HFF-Myc (cell line): ENCODE results near the gene GJA1.

Experiments
- DNase-seq: peaks from one replicate; pipeline ENCODE4 v3.0.0-alpha.2; 2011; ENCODE audit warnings: low read depth; ENCODE audit errors: extremely low read depth
- H3K4me3 ChIP-seq: replicated peaks from 2 replicates; pipeline ENCODE4 v1.5.1; 2011; ENCODE audit warnings: low read depth, mild to moderate bottlenecking, control low read depth, low read length
- CTCF ChIP-seq: IDR thresholded peaks from 2 replicates; pipeline ENCODE4 v1.5.1; 2012; ENCODE audit warnings: mild to moderate bottlenecking, low read depth, low read length, control low read depth; ENCODE audit errors: missing control alignments

GJA1 gene

GRCh38 chr6:121460170-121460569, 24.7 kb downstream of the GJA1 start:
- no peak overlapping the region for H3K4me3 ChIP-seq
- DNase-seq = no peak
- TF ChIP-seq CTCF = no peak

- TF ChIP-seq CTCF = no peak
- no peak overlapping the region for H3K4me3 ChIP-seq
- no peak for DNase-seq
Observed at GRCh38 chr6:121463087-121463486, 27.6 kb downstream of the GJA1 start.

GRCh38 chr6:121465101-121465500, 29.7 kb downstream of the GJA1 start:
- no peak overlapping the region for H3K4me3 ChIP-seq
- no peak for TF ChIP-seq CTCF
- no peak for DNase-seq

GRCh38 chr6:121479486-121480098, 44.1 kb downstream of the GJA1 start:
- no peak for DNase-seq

GRCh38 chr6:121480099-121480713, 44.8 kb downstream of the GJA1 start:
- no peak for TF ChIP-seq CTCF
- DNase-seq = no peak

More at GRCh38 chr6:121479486-121480098, 44.1 kb downstream of the GJA1 start:
- H3K4me3 ChIP-seq = no peak overlapping the region
- no peak for TF ChIP-seq CTCF

GRCh38 chr6:121482004-121482693, 46.7 kb downstream of the GJA1 start:
- TF ChIP-seq CTCF = no peak
- no peak for DNase-seq
- H3K4me3 ChIP-seq = no peak overlapping the region

More at GRCh38 chr6:121480099-121480713, 44.8 kb downstream of the GJA1 start:
- H3K4me3 ChIP-seq = no peak overlapping the region
